Activated CD8-positive, alpha-beta memory T cell treated with anti-CD3 and anti-CD28 coated beads, Interleukin-2, amount 50 U/mL, for 48 hours (primary cell): ENCODE results near the gene TPRX1.
"Not testable (repeated sequence)": the region's sequence is repeated elsewhere in the genome, so short reads cannot be mapped to it uniquely, and the experiment has no call there.

Source experiments
- DNase-seq: peaks from one replicate; pipeline ENCODE4 v3.0.0-alpha.2; 2020

Gene TPRX1

GRCh38 chr19:47766359-47766620 is 38.1 kb downstream of the TPRX1 start:
- no peak for DNase-seq

GRCh38 chr19:47765523-47766358 is 38.6 kb downstream of the TPRX1 start:
- no peak for DNase-seq

- DNase-seq = not testable (repeated sequence)
Observed at GRCh38 chr19:47764705-47765104, 39.6 kb downstream of the TPRX1 start.

- no peak for DNase-seq
Observed at GRCh38 chr19:47762615-47763308, 41.6 kb downstream of the TPRX1 start.

GRCh38 chr19:47762151-47762550 is 42.2 kb downstream of the TPRX1 start:
- DNase-seq = no peak

GRCh38 chr19:47761566-47761965 is 42.8 kb downstream of the TPRX1 start:
- DNase-seq = no peak

- no peak for DNase-seq
Observed at GRCh38 chr19:47760632-47760999, 43.7 kb downstream of the TPRX1 start.

- no peak for DNase-seq
Observed at GRCh38 chr19:47758443-47758804, 45.9 kb downstream of the TPRX1 start.

GRCh38 chr19:47757617-47758442 is 46.5 kb downstream of the TPRX1 start:
- DNase-seq = no peak

GRCh38 chr19:47756953-47757608 is 47.3 kb downstream of the TPRX1 start:
- no peak for DNase-seq

GRCh38 chr19:47756627-47756929 is 47.8 kb downstream of the TPRX1 start:
- no peak for DNase-seq

GRCh38 chr19:47755762-47756626 is 48.4 kb downstream of the TPRX1 start:
- DNase-seq = no peak

GRCh38 chr19:47755065-47755761 is 49.1 kb downstream of the TPRX1 start:
- no peak for DNase-seq

GRCh38 chr19:47754206-47755064 is 49.9 kb downstream of the TPRX1 start:
- DNase-seq = no peak

- no peak for DNase-seq
Observed at GRCh38 chr19:47752440-47753211, 51.7 kb downstream of the TPRX1 start.
